ENCODE results near the gene MEOX1.

Gene MEOX1

DNA sequence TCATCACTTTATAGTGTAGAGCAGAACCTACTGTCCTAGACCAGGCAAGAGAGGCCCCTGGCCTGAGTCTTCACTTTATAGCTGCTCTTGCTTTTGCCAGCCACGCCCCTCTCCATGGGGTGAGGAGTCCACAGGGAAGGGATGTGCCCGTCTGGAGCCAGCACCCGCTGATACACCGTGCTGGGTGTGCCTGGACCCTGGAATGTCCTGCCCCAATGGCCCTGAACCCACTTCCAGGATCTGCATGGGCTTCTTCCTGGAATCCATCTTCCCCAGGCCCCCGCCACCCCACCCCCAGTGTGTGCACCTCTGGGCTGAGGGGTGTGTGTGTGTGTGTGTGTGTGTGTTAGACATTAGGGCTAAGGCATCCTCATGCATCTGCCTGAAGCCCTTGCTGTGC lies 44.9 kb downstream of the MEOX1 start:
- Histone ChIP-seq H3K27ac (ENCODE audit: low read depth, low read length) (no peak overlapping the region), H3K27me3 (ENCODE audit: control insufficient read depth, insufficient read depth, low read length) (no peaks in the 10 kb centered on the region), H3K9me3 (ENCODE audit: control insufficient read depth, insufficient read depth, low read depth, low read length) (no peaks in the 10 kb centered on the region), H3K4me3 (ENCODE audit: low read depth, low read length) (no peak overlapping the region), H3K4me1 (ENCODE audit: control insufficient read depth, insufficient read depth, low read length) (peaks cover 9% of the 10 kb centered on the region), H3K9ac (ENCODE audit: low read length) (no peak overlapping the region), H3K36me3 (ENCODE audit: control insufficient read depth, insufficient read depth, low read length) (no peaks in the 10 kb centered on the region)

DNA sequence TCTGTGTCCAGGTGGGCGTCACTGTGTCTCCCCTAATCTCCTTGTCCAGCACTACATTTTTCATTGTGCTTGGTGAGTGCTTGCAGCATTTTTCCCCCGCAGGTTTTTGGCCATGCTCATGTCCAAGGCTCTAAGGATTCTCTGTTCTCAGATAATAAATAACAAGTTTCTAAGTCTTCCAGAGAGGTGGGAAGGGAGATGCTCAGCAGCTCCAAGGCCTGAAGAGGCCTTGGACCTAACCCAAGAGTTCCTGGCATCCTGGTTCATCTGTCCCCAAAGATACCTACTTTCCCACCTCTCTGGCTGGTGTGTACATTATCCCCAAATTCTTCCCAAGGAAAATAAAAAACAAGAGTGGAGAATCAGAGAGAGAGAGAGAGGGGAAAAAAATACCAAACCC lies 45.3 kb downstream of the MEOX1 start:
- no peak overlapping the region for H3K27ac ChIP-seq (ENCODE audit: low read depth, low read length)
- H3K27me3 ChIP-seq (ENCODE audit: control insufficient read depth, insufficient read depth, low read length): no peaks in the 10 kb centered on the region
- H3K4me3 ChIP-seq (ENCODE audit: low read depth, low read length): no peak overlapping the region
- H3K9ac ChIP-seq (ENCODE audit: low read length): no peak overlapping the region
- H3K4me1 ChIP-seq (ENCODE audit: control insufficient read depth, insufficient read depth, low read length): peaks cover 9% of the 10 kb centered on the region
- H3K36me3 ChIP-seq (ENCODE audit: control insufficient read depth, insufficient read depth, low read length): no peaks in the 10 kb centered on the region
- H3K9me3 ChIP-seq (ENCODE audit: control insufficient read depth, insufficient read depth, low read depth, low read length): peaks cover 4% of the 10 kb centered on the region

GRCh38 chr17:43616029-43616351 lies 45.7 kb downstream of the MEOX1 start:
- Histone ChIP-seq H3K9me3 (ENCODE audit: control insufficient read depth, insufficient read depth, low read depth, low read length) (peaks cover 8% of the 10 kb centered on the region), H3K27ac (ENCODE audit: low read depth, low read length) (no peak overlapping the region), H3K4me3 (ENCODE audit: low read depth, low read length) (no peak overlapping the region), H3K4me1 (ENCODE audit: control insufficient read depth, insufficient read depth, low read length) (peaks cover 9% of the 10 kb centered on the region), H3K27me3 (ENCODE audit: control insufficient read depth, insufficient read depth, low read length) (no peaks in the 10 kb centered on the region), H3K36me3 (ENCODE audit: control insufficient read depth, insufficient read depth, low read length) (no peaks in the 10 kb centered on the region), H3K9ac (ENCODE audit: low read length) (no peak overlapping the region)

- H3K36me3 ChIP-seq (ENCODE audit: control insufficient read depth, insufficient read depth, low read length): no peaks in the 10 kb centered on the region
- H3K9ac ChIP-seq (ENCODE audit: low read length): no peak overlapping the region
- H3K4me1 ChIP-seq (ENCODE audit: control insufficient read depth, insufficient read depth, low read length): peaks cover 7% of the 10 kb centered on the region
- H3K27ac ChIP-seq (ENCODE audit: low read depth, low read length): no peak overlapping the region
- no peak overlapping the region for H3K4me3 ChIP-seq (ENCODE audit: low read depth, low read length)
- H3K9me3 ChIP-seq (ENCODE audit: control insufficient read depth, insufficient read depth, low read depth, low read length): peaks cover 9% of the 10 kb centered on the region
- no peaks in the 10 kb centered on the region for H3K27me3 ChIP-seq (ENCODE audit: control insufficient read depth, insufficient read depth, low read length)
Measured at GRCh38 chr17:43615330-43616028, 46.2 kb downstream of the MEOX1 start.

GRCh38 chr17:43614561-43614960 lies 47.2 kb downstream of the MEOX1 start:
- Histone ChIP-seq H3K9ac (ENCODE audit: low read length) (no peak overlapping the region), H3K9me3 (ENCODE audit: control insufficient read depth, insufficient read depth, low read depth, low read length) (peaks cover 9% of the 10 kb centered on the region), H3K27me3 (ENCODE audit: control insufficient read depth, insufficient read depth, low read length) (no peaks in the 10 kb centered on the region), H3K4me3 (ENCODE audit: low read depth, low read length) (no peak overlapping the region), H3K27ac (ENCODE audit: low read depth, low read length) (no peak overlapping the region), H3K36me3 (ENCODE audit: control insufficient read depth, insufficient read depth, low read length) (no peaks in the 10 kb centered on the region), H3K4me1 (ENCODE audit: control insufficient read depth, insufficient read depth, low read length) (peaks cover 4% of the 10 kb centered on the region; the same call in 1 of the 2 replicates)

DNA sequence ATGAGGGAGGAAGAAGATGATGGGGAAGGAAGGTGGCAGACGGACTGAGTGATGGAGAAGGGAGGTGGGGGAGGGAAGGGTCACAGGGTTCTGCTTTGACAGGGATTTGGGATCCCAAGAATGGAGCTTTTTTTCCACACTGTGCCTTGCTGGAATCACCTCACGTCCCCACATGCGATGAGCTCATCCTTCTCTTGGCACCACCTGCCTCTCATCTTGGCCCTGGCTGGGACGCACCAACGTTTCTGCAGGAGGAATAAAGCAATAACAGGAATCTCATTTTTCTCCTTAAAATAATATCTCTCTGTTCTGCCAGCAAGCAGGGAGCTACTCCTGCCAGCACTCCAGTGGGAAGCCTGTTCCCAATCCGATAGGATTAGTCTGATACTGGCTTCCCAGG lies 47.8 kb downstream of the MEOX1 start:
- Histone ChIP-seq H3K9me3 (ENCODE audit: control insufficient read depth, insufficient read depth, low read depth, low read length) (peaks cover 12% of the 10 kb centered on the region), H3K4me3 (ENCODE audit: low read depth, low read length) (no peak overlapping the region), H3K27me3 (ENCODE audit: control insufficient read depth, insufficient read depth, low read length) (no peaks in the 10 kb centered on the region), H3K9ac (ENCODE audit: low read length) (no peak overlapping the region), H3K27ac (ENCODE audit: low read depth, low read length) (no peak overlapping the region), H3K36me3 (ENCODE audit: control insufficient read depth, insufficient read depth, low read length) (no peaks in the 10 kb centered on the region), H3K4me1 (ENCODE audit: control insufficient read depth, insufficient read depth, low read length) (no peaks in the 10 kb centered on the region)

- no peak overlapping the region for H3K27ac ChIP-seq (ENCODE audit: low read depth, low read length)
- no peak overlapping the region for H3K4me3 ChIP-seq (ENCODE audit: low read depth, low read length)
- H3K9me3 ChIP-seq (ENCODE audit: control insufficient read depth, insufficient read depth, low read depth, low read length): peaks cover 12% of the 10 kb centered on the region
- H3K27me3 ChIP-seq (ENCODE audit: control insufficient read depth, insufficient read depth, low read length): no peaks in the 10 kb centered on the region
- no peaks in the 10 kb centered on the region for H3K36me3 ChIP-seq (ENCODE audit: control insufficient read depth, insufficient read depth, low read length)
- no peak overlapping the region for H3K9ac ChIP-seq (ENCODE audit: low read length)
- no peaks in the 10 kb centered on the region for H3K4me1 ChIP-seq (ENCODE audit: control insufficient read depth, insufficient read depth, low read length)
Measured at GRCh38 chr17:43612515-43612914, 49.2 kb downstream of the MEOX1 start.

DNA sequence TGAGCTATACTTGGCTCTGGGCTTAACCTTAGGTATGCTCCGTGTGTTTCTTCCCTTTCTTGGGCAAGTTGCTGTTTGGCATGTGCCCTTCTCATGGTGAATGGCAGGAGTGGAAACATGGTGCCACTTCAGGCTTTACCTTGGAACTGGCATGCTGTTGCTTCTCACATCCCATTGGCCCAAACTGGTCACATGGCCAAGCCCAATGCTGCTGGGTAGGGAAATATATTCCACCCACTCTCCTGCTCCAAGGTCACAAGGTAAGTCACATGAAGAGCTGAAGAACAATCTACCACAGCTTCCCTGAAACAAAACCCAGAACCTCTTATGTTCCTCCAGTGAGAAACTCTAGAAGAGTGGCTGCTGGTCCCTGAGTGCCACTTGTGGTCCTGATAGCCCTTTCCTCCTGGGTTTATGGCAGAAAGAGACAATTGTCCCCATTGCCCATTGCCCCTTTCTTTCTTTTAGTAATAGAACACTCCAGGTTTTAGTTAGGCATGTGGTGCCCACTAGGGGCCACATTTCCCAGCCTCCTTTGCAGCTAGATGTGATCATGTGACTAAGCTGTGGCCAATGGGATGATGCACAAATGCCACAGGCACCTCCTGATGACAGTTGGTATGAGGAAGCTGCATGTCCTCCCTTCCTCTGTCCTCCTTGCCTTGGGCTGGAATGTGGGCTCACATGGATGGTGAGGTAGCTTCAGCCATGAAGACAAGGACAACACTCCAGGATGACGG lies 50.3 kb downstream of the MEOX1 start:
- Histone ChIP-seq H3K36me3 (ENCODE audit: control insufficient read depth, insufficient read depth, low read length) (no peaks in the 10 kb centered on the region), H3K27ac (ENCODE audit: low read depth, low read length) (no peak overlapping the region), H3K9ac (ENCODE audit: low read length) (no peak overlapping the region), H3K9me3 (ENCODE audit: control insufficient read depth, insufficient read depth, low read depth, low read length) (peaks cover 12% of the 10 kb centered on the region), H3K27me3 (ENCODE audit: control insufficient read depth, insufficient read depth, low read length) (no peaks in the 10 kb centered on the region), H3K4me3 (ENCODE audit: low read depth, low read length) (no peak overlapping the region), H3K4me1 (ENCODE audit: control insufficient read depth, insufficient read depth, low read length) (no peaks in the 10 kb centered on the region)

DNA sequence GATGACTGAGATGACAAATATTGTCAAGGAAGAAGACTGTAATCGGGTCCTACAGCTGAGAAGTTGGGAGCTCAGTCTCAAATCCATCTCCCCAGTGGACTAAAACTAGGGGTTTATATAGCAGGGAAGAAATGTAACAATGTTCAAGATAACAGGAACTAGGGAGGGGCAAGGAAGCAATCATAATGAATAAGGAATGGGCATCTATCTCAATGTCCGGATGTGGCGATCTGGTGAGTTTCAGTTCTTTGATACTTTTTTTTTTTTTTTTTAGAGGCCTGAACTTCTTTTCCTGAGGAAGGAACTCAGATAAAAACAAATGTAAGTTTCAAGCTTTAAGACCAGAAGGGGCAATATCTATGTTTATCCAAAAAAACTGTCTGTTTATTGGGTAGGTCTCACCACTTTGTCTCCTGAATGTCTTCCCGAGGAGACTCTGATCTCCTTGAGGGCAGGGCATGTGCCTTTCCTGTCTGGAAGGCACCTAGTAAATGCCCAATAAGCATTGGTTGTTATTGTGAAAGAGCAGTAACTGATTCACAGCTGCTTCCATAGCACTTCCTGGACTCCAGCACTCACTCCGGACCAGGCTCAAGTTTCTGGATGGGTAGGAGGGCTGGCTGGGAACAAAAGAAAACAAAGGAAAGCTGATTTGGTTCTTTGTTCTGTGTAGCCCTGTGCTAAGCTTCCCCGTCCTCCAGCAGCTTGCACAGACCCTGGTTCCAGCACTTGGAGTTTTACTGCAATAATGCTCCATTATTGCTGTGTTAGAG lies 51.9 kb downstream of the MEOX1 start:
- Histone ChIP-seq H3K27ac (ENCODE audit: low read depth, low read length) (no peak overlapping the region), H3K4me3 (ENCODE audit: low read depth, low read length) (no peak overlapping the region), H3K27me3 (ENCODE audit: control insufficient read depth, insufficient read depth, low read length) (no peaks in the 10 kb centered on the region), H3K9ac (ENCODE audit: low read length) (no peak overlapping the region), H3K4me1 (ENCODE audit: control insufficient read depth, insufficient read depth, low read length) (no peaks in the 10 kb centered on the region), H3K36me3 (ENCODE audit: control insufficient read depth, insufficient read depth, low read length) (no peaks in the 10 kb centered on the region), H3K9me3 (ENCODE audit: control insufficient read depth, insufficient read depth, low read depth, low read length) (peaks cover 19% of the 10 kb centered on the region)

DNA sequence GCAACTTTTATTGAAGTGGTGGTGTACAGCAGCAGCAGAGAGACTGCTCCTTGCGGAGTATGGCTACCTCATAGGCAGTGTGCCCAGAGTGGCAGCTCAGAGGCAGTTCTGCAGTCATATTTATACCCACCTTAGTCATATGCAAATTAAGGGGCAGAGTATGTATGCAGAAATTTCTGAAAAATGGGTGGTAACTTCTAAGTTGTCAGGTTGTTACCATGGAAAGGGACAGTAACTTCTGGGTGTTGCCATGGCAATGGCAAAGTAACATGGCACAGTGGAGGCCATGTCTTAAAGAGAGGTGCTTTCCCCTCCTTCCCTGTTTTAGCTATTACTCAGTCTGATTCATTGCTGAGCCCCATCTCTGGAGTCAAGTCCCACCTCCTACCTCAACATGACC lies 53.4 kb downstream of the MEOX1 start:
- Histone ChIP-seq H3K27ac (ENCODE audit: low read depth, low read length) (no peak overlapping the region), H3K27me3 (ENCODE audit: control insufficient read depth, insufficient read depth, low read length) (no peaks in the 10 kb centered on the region), H3K4me3 (ENCODE audit: low read depth, low read length) (no peak overlapping the region), H3K9me3 (ENCODE audit: control insufficient read depth, insufficient read depth, low read depth, low read length) (peaks cover 20% of the 10 kb centered on the region), H3K9ac (ENCODE audit: low read length) (no peak overlapping the region), H3K36me3 (ENCODE audit: control insufficient read depth, insufficient read depth, low read length) (no peaks in the 10 kb centered on the region), H3K4me1 (ENCODE audit: control insufficient read depth, insufficient read depth, low read length) (no peaks in the 10 kb centered on the region)

- no peaks in the 10 kb centered on the region for H3K27me3 ChIP-seq (ENCODE audit: control insufficient read depth, insufficient read depth, low read length)
- H3K9me3 ChIP-seq (ENCODE audit: control insufficient read depth, insufficient read depth, low read depth, low read length): peaks cover 11% of the 10 kb centered on the region
- H3K4me1 ChIP-seq (ENCODE audit: control insufficient read depth, insufficient read depth, low read length): peaks cover 6% of the 10 kb centered on the region; the same call in 1 of the 2 replicates
- H3K27ac ChIP-seq (ENCODE audit: low read depth, low read length): no peak overlapping the region
- H3K4me3 ChIP-seq (ENCODE audit: low read depth, low read length): no peak overlapping the region
- H3K36me3 ChIP-seq (ENCODE audit: control insufficient read depth, insufficient read depth, low read length): no peaks in the 10 kb centered on the region
- no peak overlapping the region for H3K9ac ChIP-seq (ENCODE audit: low read length)
Measured at GRCh38 chr17:43604549-43604948, 57.2 kb downstream of the MEOX1 start.

Measured in HUES6 (cell line).